ENCODE results near the gene ADARB2.

Gene ADARB2

DNA sequence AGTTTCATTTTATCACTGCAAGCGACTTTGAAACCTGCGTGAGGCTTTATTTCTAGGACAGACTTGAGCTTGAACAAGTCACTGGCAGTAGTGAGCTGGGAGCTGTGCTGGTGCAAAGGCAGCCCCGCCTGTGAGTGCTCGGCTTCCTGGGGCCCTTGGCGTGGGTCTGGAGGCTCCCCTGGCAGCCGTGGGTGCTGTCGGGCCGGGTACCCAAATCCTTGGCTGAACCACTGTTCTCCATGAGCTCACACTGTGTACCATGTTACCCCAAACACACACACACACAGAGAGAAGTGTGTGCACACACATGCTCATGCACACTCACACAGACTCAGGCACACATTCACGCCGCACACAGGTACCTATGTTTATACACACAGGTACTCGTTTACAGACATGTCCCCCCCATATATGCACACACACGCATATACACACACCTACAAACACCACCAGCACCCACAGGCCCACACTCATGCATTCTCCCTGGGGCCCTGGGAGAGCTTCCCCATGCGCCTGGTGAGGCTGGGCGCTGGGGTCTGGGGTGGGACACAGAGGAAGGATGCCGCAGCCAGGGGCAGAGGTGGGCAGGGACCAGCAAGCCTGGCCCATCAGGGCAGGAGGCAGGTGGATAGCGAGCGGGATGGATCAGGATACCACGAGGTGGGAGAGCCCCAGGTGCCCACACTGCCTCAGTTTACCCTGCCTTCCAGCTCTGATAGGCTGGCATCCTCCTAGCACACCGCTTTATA is 158.8 kb downstream of the ADARB2 start:
- H3K27ac Mint-ChIP-seq, result no peak overlapping the region
- no peaks in the 10 kb centered on the region for H3K4me1 Mint-ChIP-seq
- H3K36me3 Mint-ChIP-seq, result no peaks in the 10 kb centered on the region
- no peaks in the 10 kb centered on the region for H3K9me3 Mint-ChIP-seq
- DNase-seq (ENCODE audit: low spot score in 2 of 2), result no peak
- no peak overlapping the region for H3K4me3 Mint-ChIP-seq
- no peak for ATAC-seq

DNA sequence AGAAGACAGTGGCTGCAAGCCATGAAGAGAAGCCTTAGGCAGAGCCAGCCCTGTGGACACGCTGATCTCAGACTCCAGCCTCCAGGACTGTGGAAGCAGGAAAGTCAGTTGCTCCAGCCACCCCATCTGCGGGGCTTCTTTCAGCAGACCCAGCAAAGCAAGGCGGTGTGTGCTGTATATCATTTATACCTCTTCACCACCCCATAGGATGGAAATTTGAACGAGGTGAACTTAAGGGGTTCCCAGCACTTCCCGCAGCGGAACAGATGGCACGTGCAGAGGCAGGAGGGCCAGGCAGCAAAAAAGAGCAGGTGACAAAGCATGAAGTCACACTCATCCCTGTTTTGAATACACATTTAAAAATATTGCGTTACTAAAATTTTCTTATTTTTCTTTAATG is 159.4 kb downstream of the ADARB2 start:
- DNase-seq (ENCODE audit: low spot score in 2 of 2) (no peak), ATAC-seq (no peak)
- Mint-ChIP-seq H3K9me3 (no peaks in the 10 kb centered on the region), H3K4me1 (no peaks in the 10 kb centered on the region), H3K4me3 (no peak overlapping the region), H3K36me3 (no peaks in the 10 kb centered on the region), H3K27ac (no peak overlapping the region)

DNA sequence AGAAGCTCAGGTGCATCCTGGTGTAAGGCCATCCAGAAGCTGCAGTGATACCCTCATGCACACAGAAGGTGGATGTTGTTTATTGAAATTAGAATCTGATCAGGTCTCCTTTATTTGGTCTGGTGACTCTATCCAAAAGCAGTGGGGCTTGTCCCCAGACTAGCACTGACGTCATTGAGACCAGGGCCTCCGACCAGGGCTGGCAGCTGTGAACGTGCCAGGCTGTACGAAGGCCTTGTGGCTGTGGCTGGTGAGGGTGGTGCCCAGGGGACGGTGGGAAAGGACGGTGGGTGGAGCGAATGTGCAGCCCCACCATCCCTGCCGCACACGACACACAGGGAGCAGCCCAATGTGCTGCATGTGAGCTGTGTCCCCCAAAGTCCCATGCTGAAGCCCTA is 160.0 kb downstream of the ADARB2 start:
- Mint-ChIP-seq H3K27ac (no peak overlapping the region), H3K4me1 (peaks cover under 1% of the 10 kb centered on the region), H3K36me3 (no peaks in the 10 kb centered on the region), H3K9me3 (no peaks in the 10 kb centered on the region), H3K4me3 (no peak overlapping the region)
- DNase-seq (ENCODE audit: low spot score in 2 of 2), result no peak
- ATAC-seq, result no peak

DNA sequence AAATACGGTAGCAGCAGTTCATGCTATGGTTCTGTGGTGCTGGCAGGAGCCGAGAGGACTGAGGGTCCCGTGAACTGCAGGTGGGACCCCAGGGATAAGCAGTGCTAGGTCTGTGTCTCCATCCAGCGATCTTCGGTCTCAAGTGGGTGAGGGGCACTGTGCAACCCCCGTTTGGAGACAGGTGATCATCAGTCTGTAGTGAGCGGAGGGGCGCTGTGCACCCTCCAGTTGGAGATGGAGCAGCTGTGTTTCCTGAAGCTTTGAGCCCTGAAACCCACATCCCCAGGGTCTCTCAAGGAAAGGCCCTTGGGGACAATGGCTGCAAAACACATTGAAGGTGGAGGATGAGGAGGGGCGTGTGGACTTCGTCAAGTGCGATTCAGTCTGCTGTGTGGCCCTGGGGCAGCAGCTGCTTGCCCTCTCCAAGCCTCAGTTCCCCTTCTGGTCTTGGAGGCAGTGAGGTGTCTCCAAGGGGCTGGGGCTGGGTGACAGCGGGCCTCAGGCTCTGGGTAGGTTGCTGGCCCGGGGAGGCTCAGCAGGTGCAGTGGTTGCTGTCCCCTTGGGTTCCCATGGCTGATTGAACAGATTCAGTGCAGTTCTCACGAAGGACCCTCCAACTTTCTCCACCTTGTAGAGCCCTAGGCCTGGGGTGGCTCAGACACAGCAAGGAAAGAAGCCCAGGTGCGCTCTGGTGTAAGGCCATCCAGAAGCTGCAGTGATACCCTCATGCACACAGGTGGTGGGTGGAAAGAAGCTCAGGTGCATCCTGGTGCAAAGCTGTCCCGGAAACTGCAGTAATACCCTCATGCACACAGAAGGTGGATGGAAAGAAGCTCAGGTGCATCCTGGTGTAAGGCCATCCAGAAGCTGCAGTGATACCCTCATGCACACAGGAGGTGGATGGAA is 160.6 kb downstream of the ADARB2 start:
- Mint-ChIP-seq H3K9me3 (peaks cover 2% of the 10 kb centered on the region), H3K36me3 (peaks cover 6% of the 10 kb centered on the region), H3K4me1 (peaks cover 7% of the 10 kb centered on the region), H3K4me3 (no peak overlapping the region), H3K27ac (no peak overlapping the region)
- DNase-seq (ENCODE audit: low spot score in 2 of 2), result no peak
- no peak for ATAC-seq

DNA sequence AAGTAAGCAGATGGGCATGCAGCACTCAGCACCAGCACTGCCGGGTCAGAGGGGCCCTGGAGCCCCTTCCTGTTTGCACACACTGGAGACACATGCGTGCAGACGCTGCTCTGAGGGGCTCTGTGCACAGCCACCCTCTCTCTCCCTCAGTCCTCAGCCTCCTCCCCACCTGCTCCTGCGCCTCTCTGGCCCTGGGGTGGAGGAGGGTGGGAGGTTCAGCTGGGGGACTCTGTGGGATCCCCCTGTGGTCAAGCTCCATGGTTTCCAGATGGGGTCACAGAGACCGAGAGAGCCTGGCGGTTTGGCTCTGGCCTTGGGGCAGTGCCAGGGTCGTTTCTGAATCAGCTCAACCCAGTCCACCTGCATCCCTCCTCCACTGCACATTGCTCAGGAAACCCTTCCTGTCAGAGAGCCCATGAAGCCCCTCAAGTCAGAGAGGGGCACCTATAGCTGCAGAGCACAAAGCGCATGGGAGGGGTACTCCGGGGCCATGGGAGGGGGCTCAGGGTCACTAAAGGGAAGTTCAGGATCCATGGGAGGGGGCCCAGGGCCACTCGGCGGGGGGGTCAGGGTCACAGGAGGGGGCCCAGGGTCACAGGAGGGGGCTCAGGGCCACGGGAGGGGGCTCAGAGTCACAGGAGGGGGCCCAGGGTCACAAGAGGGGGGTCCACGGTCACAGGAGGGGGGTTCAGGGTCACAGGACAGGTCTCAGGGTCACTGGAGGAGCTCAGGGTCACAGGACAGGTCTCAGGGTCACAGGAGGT is 161.7 kb downstream of the ADARB2 start:
- no peak overlapping the region for H3K27ac Mint-ChIP-seq
- DNase-seq (ENCODE audit: low spot score in 2 of 2) (no peak), ATAC-seq (no peak)
- peaks cover 12% of the 10 kb centered on the region for H3K4me1 Mint-ChIP-seq
- H3K9me3 Mint-ChIP-seq, result peaks cover 3% of the 10 kb centered on the region
- peaks cover 10% of the 10 kb centered on the region for H3K36me3 Mint-ChIP-seq
- H3K4me3 Mint-ChIP-seq, result no peak overlapping the region

DNA sequence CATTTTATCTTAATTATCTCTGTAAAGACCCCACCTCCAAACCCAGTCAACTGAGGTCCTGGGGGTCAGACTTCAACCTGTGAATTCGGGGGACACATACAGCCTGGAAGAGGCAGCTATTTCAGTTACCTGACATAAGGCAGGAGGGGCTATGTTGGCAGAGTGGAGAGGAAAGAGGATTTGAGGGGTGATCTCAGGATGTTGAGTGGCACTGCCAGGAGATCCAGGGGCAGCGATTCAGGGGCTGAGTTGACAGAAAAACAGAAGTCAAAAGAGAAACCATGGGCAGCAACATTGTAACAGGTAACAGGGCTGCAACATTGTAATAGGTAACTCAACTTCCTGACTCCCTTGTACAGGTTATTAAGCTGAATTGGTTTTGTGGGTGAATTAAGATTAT is 162.6 kb downstream of the ADARB2 start:
- H3K4me3 Mint-ChIP-seq, result no peak overlapping the region
- DNase-seq (ENCODE audit: low spot score in 2 of 2) (no peak), ATAC-seq (no peak)
- H3K4me1 Mint-ChIP-seq, result peaks cover 12% of the 10 kb centered on the region
- peak overlapping the region; percentile 23 for H3K27ac Mint-ChIP-seq
- peaks cover 3% of the 10 kb centered on the region for H3K9me3 Mint-ChIP-seq
- H3K36me3 Mint-ChIP-seq, result peaks cover 10% of the 10 kb centered on the region

DNA sequence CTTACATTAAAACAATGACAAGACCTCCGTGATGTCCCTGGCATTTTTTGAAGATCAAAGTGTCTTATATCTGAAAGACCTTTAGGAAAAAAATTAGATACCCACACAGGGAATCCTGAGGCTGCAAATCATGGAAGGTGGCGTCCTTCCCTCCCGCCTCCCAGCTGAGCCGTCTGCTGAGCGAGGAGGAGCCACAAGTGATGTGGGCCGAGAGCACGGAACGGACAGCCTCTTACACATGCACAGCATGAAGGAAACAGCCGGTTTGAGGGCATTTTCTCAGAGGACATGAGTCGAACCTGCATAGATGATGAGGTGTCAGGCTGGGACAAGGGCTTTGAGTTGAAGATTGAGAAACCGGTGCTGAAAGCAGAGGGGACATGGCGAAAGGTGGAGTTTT is 163.3 kb downstream of the ADARB2 start:
- peaks cover 10% of the 10 kb centered on the region for H3K36me3 Mint-ChIP-seq
- no peak for DNase-seq (ENCODE audit: low spot score in 2 of 2)
- H3K4me3 Mint-ChIP-seq, result no peak overlapping the region
- H3K4me1 Mint-ChIP-seq, result peaks cover 12% of the 10 kb centered on the region
- H3K27ac Mint-ChIP-seq, result no peak overlapping the region
- no peak for ATAC-seq
- peaks cover 3% of the 10 kb centered on the region for H3K9me3 Mint-ChIP-seq

DNA sequence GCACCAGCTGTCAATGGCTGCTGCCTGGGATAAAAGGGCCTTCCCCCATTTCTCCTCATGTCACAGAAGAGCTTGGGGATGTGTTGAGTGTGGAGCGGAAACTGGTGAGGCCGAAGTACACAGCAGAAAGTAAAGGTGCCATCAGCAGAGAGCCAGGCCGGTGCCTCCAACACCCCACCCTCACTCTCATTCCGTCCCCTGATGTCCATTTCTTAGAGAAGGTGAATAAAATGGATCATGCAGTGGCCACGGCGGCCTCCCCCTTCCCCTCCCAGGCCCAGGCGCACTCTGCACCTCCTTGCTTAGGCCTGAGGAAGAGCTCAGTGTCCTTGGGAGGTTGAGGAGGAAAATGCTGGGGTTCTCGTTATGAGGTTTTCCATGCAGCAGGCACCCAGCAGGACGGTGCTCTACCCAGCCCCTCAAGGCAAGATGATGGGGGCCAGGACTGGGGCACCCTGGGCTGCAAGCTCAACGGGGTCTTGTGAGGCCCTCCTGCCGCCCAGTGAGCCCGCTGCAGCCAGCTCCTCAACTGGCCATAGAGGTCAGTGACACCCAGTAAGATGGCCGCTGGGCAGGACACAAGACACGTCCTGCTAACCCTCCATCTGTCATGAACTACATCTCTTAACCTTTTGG is 163.9 kb downstream of the ADARB2 start:
- Mint-ChIP-seq H3K4me3 (no peak overlapping the region), H3K36me3 (peaks cover 10% of the 10 kb centered on the region), H3K4me1 (peaks cover 12% of the 10 kb centered on the region), H3K27ac (no peak overlapping the region), H3K9me3 (peaks cover 3% of the 10 kb centered on the region)
- DNase-seq (ENCODE audit: low spot score in 2 of 2), result no peak
- ATAC-seq, result no peak

DNA sequence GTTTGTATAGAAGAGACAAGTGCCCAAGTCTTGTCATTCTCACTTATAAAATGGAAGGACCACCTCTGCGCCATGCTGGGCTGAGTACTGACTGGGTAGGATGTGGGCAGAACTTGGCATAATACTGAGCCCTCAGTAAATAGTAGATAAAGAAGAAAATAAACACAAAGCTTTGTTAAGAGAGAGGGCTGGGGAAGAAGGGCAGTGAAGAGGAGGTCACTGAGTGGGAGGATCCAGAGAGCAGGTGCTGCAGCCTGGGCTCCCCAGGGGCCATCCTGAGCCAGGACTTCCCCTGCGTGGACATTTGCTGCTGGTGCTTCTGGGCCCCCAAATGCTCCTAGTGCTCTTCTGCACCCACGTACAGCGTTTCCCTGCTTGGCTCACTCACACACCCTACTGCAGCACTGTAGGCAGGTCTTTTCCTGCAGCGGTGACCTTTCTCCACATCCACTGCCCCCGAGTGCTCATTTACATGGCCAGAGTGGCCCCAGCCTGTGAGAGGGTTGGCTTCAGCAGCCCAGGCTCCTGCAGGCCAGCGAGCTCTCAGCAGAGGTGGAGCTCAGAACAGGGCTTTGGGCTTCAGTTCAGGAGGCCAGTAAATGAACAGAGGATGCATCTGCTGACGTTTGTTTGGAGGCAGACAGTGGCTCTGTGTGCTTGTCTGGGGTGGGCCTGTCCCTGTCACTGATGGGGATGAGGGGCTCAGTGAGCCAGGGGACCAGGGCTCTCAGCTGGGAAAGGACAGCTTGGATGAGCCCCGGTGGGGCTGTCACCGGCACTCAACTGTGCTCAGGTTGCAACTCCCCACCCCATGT is 164.6 kb downstream of the ADARB2 start:
- no peak for DNase-seq (ENCODE audit: low spot score in 2 of 2)
- H3K27ac Mint-ChIP-seq, result no peak overlapping the region
- no peak for ATAC-seq
- H3K4me1 Mint-ChIP-seq, result peaks cover 12% of the 10 kb centered on the region
- no peak overlapping the region for H3K4me3 Mint-ChIP-seq
- H3K36me3 Mint-ChIP-seq, result peaks cover 10% of the 10 kb centered on the region
- peaks cover 3% of the 10 kb centered on the region for H3K9me3 Mint-ChIP-seq

DNA sequence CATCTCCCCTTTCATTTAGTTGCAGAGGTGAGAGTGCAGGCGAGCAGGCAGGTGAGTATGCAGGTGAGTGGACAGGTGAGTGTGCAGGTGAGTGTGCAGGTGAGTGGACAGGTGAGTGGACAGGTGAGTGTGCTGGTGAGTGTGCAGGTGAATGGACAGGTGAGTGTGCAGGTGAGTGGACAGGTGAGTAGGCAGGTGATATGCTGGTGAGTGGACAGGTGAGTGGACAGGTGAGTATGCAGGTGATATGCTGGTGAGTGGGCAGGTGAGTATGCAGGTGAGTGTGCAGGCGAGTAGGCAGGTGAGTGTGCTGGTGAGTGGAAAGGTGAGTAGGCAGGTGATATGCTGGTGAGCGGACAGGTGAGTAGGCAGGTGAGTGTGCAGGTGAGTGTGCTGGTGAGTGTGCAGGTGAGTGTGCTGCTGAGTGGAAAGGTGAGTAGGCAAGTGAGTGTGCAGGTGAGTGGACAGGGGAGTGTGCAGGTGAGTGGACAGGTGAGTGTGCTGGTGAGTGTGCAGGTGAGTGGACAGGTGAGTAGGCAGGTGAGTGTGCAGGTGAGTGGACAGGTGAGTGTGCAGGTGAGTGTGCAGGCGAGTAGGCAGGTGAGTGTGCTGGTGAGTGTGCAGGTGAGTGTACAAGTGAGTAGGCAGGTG is 165.6 kb downstream of the ADARB2 start:
- H3K4me3 Mint-ChIP-seq, result no peak overlapping the region

DNA sequence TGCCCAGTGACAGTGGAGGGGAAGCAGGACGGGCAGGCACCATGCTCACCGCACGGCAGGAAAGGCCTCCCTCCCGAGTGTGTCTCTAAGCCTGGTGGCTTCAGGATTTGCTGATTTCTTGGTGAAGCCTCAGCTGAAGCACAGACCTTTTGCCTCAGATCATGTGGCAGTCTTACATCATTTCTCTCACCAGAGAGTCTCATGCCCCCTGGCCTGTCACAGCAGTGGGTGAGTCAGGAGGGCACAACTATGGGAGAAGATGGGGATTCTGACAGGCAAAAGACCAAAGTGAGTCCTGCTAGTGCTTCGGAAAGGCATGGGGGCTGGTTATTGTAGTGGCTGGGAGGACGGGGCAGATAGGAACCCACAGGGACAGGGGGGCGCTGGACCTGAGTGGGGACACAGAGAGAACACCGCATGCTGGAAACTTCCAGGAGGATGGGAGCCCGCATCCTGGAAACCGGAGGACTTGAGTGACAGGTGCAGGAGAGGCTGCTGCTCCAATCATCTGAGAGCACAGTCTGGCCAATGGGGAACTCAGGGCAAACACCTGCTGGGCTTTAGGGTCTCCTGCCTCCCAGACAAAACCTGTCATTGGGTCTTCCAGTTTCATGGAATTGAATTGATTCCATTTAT is 166.8 kb downstream of the ADARB2 start:
- H3K36me3 Mint-ChIP-seq, result peaks cover 10% of the 10 kb centered on the region
- H3K27ac Mint-ChIP-seq, result no peak overlapping the region
- no peak overlapping the region for H3K4me3 Mint-ChIP-seq

More for the DNA sequence above, 165.6 kb downstream of the ADARB2 start:
- Mint-ChIP-seq H3K4me1 (peaks cover 12% of the 10 kb centered on the region), H3K27ac (peak overlapping the region; percentile 86), H3K36me3 (peaks cover 10% of the 10 kb centered on the region), H3K9me3 (peaks cover 3% of the 10 kb centered on the region)
- ATAC-seq (no peak), DNase-seq (ENCODE audit: low spot score in 2 of 2) (no peak)

DNA sequence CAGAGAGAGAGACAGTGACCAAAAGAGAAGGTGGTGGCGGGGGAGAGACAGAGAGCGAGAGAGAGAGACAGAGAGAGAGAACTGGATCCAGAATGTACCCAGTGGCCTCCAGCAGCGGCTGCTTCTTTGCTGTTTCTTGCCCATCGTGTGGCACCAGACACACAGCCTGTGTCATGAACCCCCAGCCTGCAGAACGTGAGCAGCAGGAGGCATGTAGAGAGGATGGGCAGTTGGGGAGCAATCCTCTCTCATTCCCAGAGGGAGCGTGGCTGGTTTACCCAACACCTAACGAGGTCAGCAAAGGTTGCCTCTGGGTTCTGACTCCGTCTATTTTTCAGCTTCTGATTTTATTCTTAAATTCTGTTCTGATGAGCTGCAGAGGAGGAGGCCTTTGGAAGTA is 168.1 kb downstream of the ADARB2 start:
- ATAC-seq (no peak), DNase-seq (ENCODE audit: low spot score in 2 of 2) (no peak)
- Mint-ChIP-seq H3K36me3 (peaks cover 10% of the 10 kb centered on the region), H3K4me1 (peaks cover 12% of the 10 kb centered on the region), H3K27ac (no peak overlapping the region), H3K9me3 (peaks cover 3% of the 10 kb centered on the region), H3K4me3 (no peak overlapping the region)

More for the DNA sequence above, 166.8 kb downstream of the ADARB2 start:
- peaks cover 12% of the 10 kb centered on the region for H3K4me1 Mint-ChIP-seq
- H3K9me3 Mint-ChIP-seq, result peaks cover 3% of the 10 kb centered on the region
- DNase-seq (ENCODE audit: low spot score in 2 of 2) (no peak), ATAC-seq (no peak)

DNA sequence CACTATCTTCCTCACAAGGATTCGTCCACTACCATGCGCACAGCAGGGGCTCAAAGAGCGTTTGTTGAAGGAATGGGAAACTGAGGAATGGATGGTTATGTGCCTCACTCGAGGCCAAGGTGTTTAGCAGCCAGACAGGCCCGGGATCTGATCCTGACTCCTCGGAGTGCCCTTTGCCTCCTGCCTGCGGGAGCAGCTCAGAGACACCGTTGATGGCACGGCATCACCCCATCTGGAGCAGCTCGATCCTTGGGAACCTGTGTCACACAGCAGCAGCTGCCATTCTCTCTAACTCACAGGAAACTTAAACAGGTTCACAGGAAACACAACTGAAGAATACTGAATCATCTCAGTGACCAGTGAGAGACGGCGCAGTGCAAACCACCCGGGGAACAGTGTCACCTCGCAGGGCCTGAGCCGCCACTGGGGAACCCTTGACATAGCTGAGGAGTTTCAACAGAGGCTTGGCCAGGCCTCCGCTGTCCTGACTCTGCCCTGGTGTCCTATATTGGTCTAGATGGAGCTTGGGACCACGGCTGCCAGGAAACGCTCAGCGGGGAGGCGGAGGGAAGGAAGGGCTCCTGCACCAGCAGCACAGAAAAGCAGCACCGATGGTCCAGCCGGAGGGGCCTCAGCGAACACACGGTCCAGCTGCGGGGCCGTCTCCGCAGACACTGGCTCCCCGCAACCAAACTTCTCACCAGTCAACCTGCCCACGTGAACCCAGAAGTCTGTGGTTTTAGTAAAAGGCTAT is 169.4 kb downstream of the ADARB2 start:
- no peak for DNase-seq (ENCODE audit: low spot score in 2 of 2)
- ATAC-seq, result no peak
- H3K4me3 Mint-ChIP-seq, result no peak overlapping the region
- H3K9me3 Mint-ChIP-seq, result peaks cover 3% of the 10 kb centered on the region
- peaks cover 10% of the 10 kb centered on the region for H3K36me3 Mint-ChIP-seq
- no peak overlapping the region for H3K27ac Mint-ChIP-seq
- peaks cover 12% of the 10 kb centered on the region for H3K4me1 Mint-ChIP-seq
